Pancreas (tissue), 10 donors: ENCODE results near the gene EFNA2. TPM values are rescaled to one million over a fixed set of nuclear protein-coding genes. Genes with fewer than 3 reads are reported as not detected.

Source experiments
- ATAC-seq, 4 donors: fragments of 200-7000 bp; cut with Tn5 transposase; one replicate each; pipeline versions ENCODE4 v1.8.0 to v1.9.1; 2020; ENCODE audit warnings: mild to moderate bottlenecking in 4 of 4, moderate library complexity in 4 of 4
- DNase-seq, 6 donors: peaks; one replicate each; pipeline ENCODE4 v3.0.0-alpha.2; 2020
- FAIRE-seq: peaks from 2 replicates; lab custom pipeline; 2012; peaks lifted over from hg19 to GRCh38; lab: Jason Lieb, UNC
- H3K27ac ChIP-seq, 4 donors: fragments of 200-600 bp; sonication (generic); 1 replicate in 3 of 4; 2 replicates in 1 of 4; pipeline versions ENCODE4 v1.5.0 to v1.8.0; 2020
- H3K27me3 ChIP-seq, 4 donors: fragments of 200-600 bp; one replicate each; pipeline ENCODE4 v1.8.0; 2021
- H3K36me3 ChIP-seq, 3 donors: fragments of 200-600 bp; sonication (generic) in 1 of 3; one replicate each; pipeline versions ENCODE4 v1.5.0 to v1.8.0; 2020 to 2021
- H3K4me1 ChIP-seq, 3 donors: fragments of 200-600 bp; one replicate each; pipeline ENCODE4 v1.8.0; 2021
- H3K4me3 ChIP-seq, 4 donors: fragments of 200-600 bp; sonication (generic) in 2 of 4; one replicate each; pipeline versions ENCODE4 v1.5.0 to v1.8.0; 2020 to 2021
- H3K9me3 ChIP-seq, 4 donors: fragments of 200-600 bp; one replicate each; pipeline ENCODE4 v1.8.0; 2021
- WGBS, 2 donors: extraction: QIAGEN DNeasy Blood & Tissue Kit; methylation state at CpG; one replicate each; pipeline ENCODE4 v1.1.7; 2013; 5-methylcytosine and 5-hydroxymethylcytosine counted together
- intact Hi-C, 3 donors: fragments of 100-400 bp; cut with DNase I; formaldehyde crosslinking; loops; one replicate each; pipeline versions ENCODE4 v1.11.1 to v1.14.2; 2022
- polyA plus RNA-seq, 2 donors: library from polyadenylated mRNA; stranded (reverse); fragments of 200-250 nt; gene quantifications; one replicate each; pipeline ENCODE4 v1.2.3, GENCODE V29; 2013
- total RNA-seq, 6 donors: library from RNA; stranded (reverse); fragmentation: NEBNext Ultra II Directional in 4 of 6; extraction: Animal tissue kit (Norgen Biotek cat#: 25700) in 4 of 6; gene quantifications; one replicate each; pipeline versions ENCODE4 v1.2.1 to v1.2.4, GENCODE V29; 2021 to 2023
- TF ChIP-seq, protein P1 (sequence below), 4 donors: fragments of 200-600 bp; sonication (generic) in 3 of 4; IDR thresholded peaks; one replicate each; pipeline versions ENCODE4 v1.5.0 to v1.8.0; 2021; ENCODE audit warnings: antibody characterized with exemption in 4 of 4
- donor health status: healthy with polysubstance abuse.
- donor health status: DM: no; HTN: no; CAD: no; lungs with moderate emphysema.
- donor health status: DM: no; HTN: no; CAD: no.
- donor health status: control.
- donor health status: control.
- donor health status: Bipolar disorder and iron deficiency.
- donor health status: DM: yes; HTN: yes; CAD: no.
- donor health status: DM: no; HTN: no; CAD: no.
- donor health status: DM: no; HTN: no; CAD: no.
- donor health status: DM: yes; HTN: yes; CAD: no.

Gene EFNA2
- total and polyA plus RNA-seq, 8 donors, result 0.22 to 0.94 TPM; not detected in 6

- no peak for ATAC-seq
- peaks cover 0 to 19% (median 5%) of the 10 kb centered on the region in 4 donors for H3K27me3 ChIP-seq
These were observed 2.5 kb downstream of the EFNA2 start for GRCh38 chr19:1288226-1288612.

GRCh38 chr19:1288833-1289685 lies 3.4 kb downstream of the EFNA2 start:
- H3K9me3 ChIP-seq, result no peaks in the 10 kb centered on the region
- intact Hi-C loops, result no loop called here
- 45 to 62% methylated on average over 38 to 41 of the region's 41 CpGs for WGBS, 2 donors
- no peaks in the 10 kb centered on the region for H3K36me3 ChIP-seq
- peaks cover 0 to 19% (median 5%) of the 10 kb centered on the region in 4 donors for H3K27me3 ChIP-seq
- ATAC-seq (peak in 3 of 4 donors; percentile 53 to 69 (median 62)), FAIRE-seq (no peak), DNase-seq (peak in 4 of 6 donors; percentile 36 to 88 (median 62))
- no peaks in the 10 kb centered on the region for H3K4me1 ChIP-seq
- no peak overlapping the region for H3K27ac ChIP-seq
- no peak overlapping the region for H3K4me3 ChIP-seq
- TF ChIP-seq, protein P1, sequence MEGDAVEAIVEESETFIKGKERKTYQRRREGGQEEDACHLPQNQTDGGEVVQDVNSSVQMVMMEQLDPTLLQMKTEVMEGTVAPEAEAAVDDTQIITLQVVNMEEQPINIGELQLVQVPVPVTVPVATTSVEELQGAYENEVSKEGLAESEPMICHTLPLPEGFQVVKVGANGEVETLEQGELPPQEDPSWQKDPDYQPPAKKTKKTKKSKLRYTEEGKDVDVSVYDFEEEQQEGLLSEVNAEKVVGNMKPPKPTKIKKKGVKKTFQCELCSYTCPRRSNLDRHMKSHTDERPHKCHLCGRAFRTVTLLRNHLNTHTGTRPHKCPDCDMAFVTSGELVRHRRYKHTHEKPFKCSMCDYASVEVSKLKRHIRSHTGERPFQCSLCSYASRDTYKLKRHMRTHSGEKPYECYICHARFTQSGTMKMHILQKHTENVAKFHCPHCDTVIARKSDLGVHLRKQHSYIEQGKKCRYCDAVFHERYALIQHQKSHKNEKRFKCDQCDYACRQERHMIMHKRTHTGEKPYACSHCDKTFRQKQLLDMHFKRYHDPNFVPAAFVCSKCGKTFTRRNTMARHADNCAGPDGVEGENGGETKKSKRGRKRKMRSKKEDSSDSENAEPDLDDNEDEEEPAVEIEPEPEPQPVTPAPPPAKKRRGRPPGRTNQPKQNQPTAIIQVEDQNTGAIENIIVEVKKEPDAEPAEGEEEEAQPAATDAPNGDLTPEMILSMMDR (IDR thresholded peaks at IDR 0.05), result no peak

More at GRCh38 chr19:1288226-1288612, 2.5 kb downstream of the EFNA2 start:
- no peaks in the 10 kb centered on the region for H3K9me3 ChIP-seq
- intact Hi-C loops, result no loop called here
- FAIRE-seq (no peak), DNase-seq (peak in 2 of 6 donors; percentile 22 to 69)
- no peaks in the 10 kb centered on the region for H3K4me1 ChIP-seq
- WGBS, 2 donors, result 73 to 87% methylated on average over 18 of the region's 18 CpGs
- H3K36me3 ChIP-seq, result no peaks in the 10 kb centered on the region
- TF ChIP-seq, protein P1 (IDR thresholded peaks at IDR 0.05), result no peak
- no peak overlapping the region for H3K27ac ChIP-seq
- no peak overlapping the region for H3K4me3 ChIP-seq

DNA sequence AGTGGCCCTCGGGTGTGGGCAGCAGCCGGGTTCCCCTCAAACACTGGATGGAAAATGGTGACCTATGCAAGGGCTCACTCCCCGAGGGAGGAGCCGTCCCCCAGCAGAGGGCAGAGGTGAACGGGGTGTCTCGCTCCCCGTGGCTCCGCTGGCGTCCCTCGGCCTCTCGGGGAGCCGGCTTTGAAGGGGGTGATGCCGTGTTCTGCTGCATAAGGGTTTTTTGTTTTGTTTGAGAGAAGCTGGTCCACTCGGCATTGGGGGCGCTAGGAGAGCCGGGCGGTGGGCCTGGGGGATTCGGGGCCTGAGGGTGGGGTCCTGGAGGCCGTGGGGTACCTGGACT lies 4.0 kb downstream of the EFNA2 start:
- intact Hi-C loops, result no loop called here
- FAIRE-seq (no peak), DNase-seq (peak in 2 of 6 donors; percentile 23 to 62), ATAC-seq (no peak)
- TF ChIP-seq, protein P1 (IDR thresholded peaks at IDR 0.05), result no peak
- Histone ChIP-seq H3K4me1 (no peaks in the 10 kb centered on the region), H3K9me3 (no peaks in the 10 kb centered on the region), H3K27ac (no peak overlapping the region), H3K27me3 (peaks cover 0 to 21% (median 8%) of the 10 kb centered on the region in 4 donors), H3K36me3 (no peaks in the 10 kb centered on the region), H3K4me3 (no peak overlapping the region)
- WGBS, 2 donors, result 64 to 78% methylated on average over 18 to 19 of the region's 19 CpGs

- FAIRE-seq (no peak), DNase-seq (peak in 2 of 6 donors; percentile 22 to 67), ATAC-seq (no peak)
- Histone ChIP-seq H3K9me3 (no peaks in the 10 kb centered on the region), H3K27me3 (peaks cover 0 to 25% (median 9%) of the 10 kb centered on the region in 4 donors), H3K4me1 (no peaks in the 10 kb centered on the region), H3K4me3 (no peak overlapping the region), H3K36me3 (no peaks in the 10 kb centered on the region), H3K27ac (no peak overlapping the region)
- 70 to 84% methylated on average over 23 to 24 of the region's 24 CpGs for WGBS, 2 donors
- TF ChIP-seq, protein P1 (IDR thresholded peaks at IDR 0.05), result no peak
- intact Hi-C loops, result no loop called here
These were observed 4.6 kb downstream of the EFNA2 start for GRCh38 chr19:1290196-1290702.
